ENCODE measurements around the gene SCCPDH. TPM values are rescaled to one million over a fixed set of nuclear protein-coding genes. Genes with fewer than 3 reads are reported as not detected.
"Not testable (repeated sequence)": the region's sequence is repeated elsewhere in the genome, so short reads cannot be mapped to it uniquely, and the experiment has no call there.

Gene SCCPDH
- total RNA-seq, 1 donor from 2014 or later, result 13.1 TPM

DNA sequence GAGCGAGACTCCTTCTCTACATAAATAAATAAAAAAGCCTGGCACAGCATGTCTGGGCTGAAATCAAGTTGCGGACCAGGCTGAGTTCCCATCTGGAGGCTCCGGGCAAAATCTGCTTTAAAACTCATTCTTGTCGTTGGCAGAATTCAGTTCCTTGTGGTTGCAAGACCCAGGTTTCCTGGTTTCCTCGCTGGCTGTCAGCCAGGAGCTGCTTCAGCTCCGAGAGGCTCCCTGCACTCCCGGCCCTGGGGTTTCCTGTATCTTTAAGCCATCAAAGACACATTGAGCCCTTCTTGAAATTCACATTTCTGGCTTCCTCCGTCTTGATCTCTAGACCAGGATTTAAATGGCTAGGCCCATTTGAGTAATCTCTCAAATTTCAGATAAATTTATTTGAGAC lies 20.6 kb upstream of the SCCPDH start:
- intact Hi-C loops (cut with micrococcal nuclease), result no loop called here

DNA sequence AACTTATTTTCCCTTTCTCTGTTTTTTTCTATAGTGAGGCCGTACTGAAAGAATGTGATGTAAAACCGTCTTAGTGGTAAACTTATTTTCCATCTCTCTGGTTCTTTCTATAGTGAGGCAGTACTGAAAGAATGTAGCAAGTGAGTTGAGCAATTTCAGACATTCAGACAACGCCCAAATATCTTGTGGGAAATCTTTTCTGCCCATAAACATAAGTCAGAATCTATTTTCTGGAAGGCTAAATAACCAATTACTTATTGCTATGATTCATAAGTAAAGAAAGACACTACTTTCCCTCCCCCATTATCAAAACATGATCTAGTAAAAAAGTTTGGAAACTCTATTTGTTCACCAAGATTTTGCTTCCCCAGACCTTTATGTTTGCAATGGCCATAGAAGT lies 18.8 kb upstream of the SCCPDH start:
- intact Hi-C loops (cut with micrococcal nuclease), result no loop called here

DNA sequence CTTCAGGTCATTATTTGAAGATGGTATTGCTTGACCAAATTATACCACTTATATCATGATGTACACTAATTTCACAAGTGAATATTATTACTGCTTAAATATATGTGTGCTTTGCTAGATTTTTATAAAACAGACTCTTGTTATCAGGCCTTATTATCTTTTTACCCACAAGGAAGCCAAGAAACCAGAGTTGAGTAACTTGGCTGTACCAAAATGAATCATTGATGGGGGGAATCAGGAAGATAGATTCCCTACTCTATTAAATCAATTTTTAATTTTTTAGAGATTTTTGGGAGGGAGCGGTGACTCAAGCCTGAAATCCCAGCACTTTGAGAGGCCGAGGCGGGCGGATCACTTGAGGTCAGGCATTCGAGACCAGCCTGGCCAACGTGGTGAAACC lies 16.0 kb upstream of the SCCPDH start:
- intact Hi-C loops (cut with micrococcal nuclease), result no loop called here

DNA sequence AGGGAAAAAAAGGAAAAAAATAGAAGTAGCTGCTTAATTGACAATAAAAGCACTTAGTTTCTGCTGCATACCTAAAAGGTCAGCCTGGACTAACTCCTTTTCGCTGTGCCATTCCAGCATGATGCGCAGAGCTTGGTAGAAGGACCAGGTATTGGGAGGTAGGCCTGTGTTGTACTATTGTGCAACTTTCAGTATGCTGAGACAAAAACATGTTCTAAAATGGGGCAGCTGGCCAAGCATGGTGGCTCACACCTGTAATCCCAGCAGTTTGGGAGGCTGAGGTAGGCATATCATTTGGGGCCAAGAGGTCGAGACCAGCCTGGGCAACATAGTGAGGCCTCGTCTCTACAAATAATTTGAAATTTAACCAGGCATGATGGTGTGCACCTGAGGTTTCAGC lies 15.0 kb upstream of the SCCPDH start:
- intact Hi-C loops (cut with micrococcal nuclease), result no loop called here

DNA sequence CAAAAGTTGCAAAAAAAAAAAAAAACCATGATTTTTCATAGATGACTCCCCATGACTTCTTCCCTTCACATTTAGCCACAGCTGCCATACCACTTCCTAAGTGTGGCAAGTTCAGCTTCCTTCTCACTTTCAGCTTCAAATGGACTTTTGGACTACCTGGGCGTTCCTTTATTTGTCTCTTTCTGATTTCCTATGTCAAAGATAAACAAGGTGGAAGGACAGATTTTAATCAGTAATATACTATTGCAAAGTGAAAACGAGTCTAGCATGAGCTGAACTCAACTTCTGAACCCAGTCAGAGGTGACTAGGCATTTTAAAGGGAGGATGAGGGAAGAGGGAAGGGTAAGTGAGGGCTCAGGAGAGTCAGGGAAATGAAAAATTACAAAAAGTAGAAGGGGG lies 14.4 kb upstream of the SCCPDH start:
- intact Hi-C loops (cut with micrococcal nuclease), result no loop called here

DNA sequence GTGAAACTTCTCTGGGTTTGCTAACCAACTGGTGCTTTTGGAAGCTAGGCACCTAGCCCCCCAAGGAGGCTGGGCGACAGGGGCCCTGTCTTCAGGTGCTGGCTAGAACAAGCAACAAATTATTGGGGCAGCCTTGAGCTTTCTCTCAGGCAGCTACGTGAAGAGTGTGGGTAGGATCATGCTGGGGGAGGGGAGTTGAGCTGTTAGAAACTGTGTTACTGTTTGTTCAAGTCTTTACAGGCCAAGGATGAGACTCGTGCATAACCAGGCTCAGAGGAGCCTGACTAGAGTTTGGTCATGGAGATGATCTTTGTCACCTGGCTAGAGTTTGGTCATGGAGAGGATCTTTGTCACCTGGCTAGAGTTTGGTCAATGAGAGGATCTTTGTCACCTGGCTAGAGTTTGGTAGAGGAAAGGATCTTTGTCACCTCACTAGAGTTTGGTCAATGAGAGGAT lies 12.6 kb upstream of the SCCPDH start:
- intact Hi-C loops (cut with micrococcal nuclease), result no loop called here

DNA sequence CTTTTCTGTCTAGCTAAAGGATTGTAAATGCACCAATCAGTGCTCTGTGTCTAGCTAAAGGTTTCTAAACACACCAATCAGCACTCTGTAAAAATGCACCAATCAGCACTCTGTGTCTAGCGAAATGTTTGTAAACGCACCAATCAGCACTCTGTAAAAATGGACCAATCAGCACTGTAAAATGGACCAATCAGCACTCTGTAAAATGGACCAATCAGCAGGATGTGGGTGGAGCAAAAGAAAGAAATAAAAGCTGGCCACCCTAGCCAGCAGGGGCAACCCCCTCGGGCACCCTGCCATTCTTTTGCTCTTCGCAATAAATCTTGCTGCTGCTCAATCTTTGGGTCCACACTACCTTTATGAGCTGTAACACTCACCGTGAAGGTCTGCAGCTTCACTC lies 11.8 kb upstream of the SCCPDH start:
- intact Hi-C loops (cut with micrococcal nuclease), result not testable (repeated sequence)

DNA sequence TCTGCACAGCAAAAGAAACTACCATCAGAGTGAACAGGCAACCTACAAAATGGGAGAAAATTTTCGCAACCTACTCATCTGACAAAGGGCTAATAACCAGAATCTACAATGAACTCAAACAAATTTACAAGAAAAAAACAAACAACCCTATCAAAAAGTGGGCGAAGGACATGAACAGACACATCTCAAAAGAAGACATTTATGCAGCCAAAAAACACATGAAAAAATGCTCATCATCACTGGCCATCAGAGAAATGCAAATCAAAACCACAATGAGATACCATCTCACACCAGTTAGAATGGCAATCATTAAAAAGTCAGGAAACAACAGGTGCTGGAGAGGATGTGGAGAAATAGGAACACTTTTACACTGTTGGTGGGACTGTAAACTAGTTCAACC lies 4.8 kb upstream of the SCCPDH start:
- intact Hi-C loops (cut with micrococcal nuclease), result not testable (repeated sequence)

DNA sequence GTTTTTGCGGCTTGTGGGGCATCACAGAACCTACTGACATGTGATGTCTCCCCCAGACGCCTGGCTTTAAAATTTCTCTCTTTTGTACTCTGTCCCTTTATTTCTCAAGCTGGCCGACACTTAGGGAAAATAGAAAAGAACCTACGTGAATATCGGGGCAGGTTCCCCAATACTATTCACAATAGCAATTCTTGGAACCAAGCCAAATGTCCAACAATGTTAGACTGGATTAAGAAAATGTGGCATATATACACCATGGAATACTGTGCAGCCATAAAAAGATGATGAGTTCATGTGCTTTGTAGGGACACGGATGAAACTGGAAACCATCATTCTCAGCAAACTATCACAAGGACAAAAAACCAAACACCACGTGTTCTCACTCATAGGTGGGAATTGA lies 3.4 kb upstream of the SCCPDH start:
- intact Hi-C loops (cut with micrococcal nuclease), result loop anchor here (10.0 kb wide), 1 partner anchor 156 kb away; the partner anchor contains the start of genes CNST and TFB2M

DNA sequence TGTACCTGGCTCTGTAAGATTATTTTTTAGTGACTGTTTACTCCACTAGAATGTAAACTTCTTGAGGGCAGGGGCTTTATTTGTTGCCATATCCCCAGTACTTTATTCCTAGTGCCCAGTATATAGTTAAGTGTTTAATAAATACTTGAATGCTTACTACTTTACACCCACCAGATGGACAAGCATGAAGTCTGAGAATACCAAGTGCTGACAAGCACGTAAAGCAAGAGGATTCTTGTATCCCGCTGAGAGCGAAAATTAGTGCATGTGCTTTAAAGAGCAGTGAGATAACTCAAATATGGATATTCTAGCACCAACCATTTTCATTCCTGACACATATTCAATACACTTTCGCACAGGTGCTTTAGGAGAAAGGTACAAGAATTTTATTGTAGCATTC lies 1.5 kb upstream of the SCCPDH start:
- intact Hi-C loops (cut with micrococcal nuclease), result loop anchor here (10.0 kb wide), 1 partner anchor 158 kb away; the partner anchor contains the start of genes CNST and TFB2M

DNA sequence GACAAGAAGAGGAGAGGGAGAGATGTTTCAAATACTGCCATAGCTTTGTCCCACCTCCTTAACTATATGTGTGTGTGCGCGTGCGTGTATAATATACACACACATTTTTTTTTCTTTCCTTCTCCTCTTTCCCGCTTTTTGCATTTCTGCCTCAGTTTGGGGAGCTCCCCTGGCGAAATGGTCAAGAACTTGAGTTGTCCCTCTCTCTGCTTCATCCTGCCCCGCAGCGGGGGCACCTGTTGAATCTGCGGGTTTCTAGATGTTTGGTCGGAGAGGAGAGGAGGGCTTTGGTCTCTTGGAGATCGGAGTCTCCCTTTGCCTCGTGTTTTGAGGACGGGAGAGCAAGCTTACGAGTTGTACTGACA lies 504 bp downstream of the SCCPDH start:
- intact Hi-C loops (cut with micrococcal nuclease), result loop anchor here (1.0 to 10.0 kb wide), 3 partner anchors 25 to 208 kb away; partner anchors contain the start of genes CNST and TFB2M

DNA sequence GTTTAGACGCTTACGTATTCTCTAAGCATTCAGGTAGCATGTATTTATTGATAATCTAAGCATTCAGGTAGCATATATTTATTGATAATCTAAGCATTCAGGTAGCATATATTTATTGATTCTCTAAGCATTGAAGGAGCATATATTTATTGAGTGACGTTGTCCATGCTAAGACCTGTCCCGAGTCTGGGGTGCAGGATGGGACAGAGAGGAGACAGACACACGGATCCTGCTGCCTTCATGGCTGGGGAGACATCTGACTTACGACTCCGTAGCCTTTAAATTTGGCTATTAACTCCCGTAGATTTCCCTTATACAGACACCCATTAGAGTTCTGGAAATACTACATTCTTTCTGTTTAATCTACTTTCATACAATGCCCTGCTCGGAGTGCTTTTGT lies 982 bp downstream of the SCCPDH start:
- intact Hi-C loops (cut with micrococcal nuclease), result loop anchor here (10.0 kb wide), 1 partner anchor 160 kb away; the partner anchor contains the start of genes CNST and TFB2M

DNA sequence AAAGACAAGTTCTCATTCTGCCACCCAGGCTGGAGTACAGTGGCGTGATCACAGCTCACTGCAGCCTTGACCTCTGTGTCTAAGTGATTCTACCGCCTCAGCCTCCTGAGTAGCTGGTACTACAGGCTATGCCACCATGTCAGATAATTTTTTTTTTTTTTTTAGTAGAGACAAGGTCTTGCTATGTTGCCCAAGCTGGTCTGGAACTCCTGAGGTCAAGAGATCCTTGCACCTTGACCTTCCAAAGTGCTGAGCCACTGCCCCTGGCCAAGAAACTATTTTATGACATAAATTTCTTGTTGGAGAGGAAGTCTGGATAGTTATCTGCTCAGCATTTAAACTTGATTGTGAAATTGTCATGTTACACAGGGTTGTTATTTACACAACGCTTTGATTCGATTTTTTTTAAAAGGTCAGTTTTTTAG lies 2.1 kb downstream of the SCCPDH start:
- intact Hi-C loops (cut with micrococcal nuclease), result loop anchor here (10.0 kb wide), 1 partner anchor 161 kb away; the partner anchor contains the start of genes CNST and TFB2M

DNA sequence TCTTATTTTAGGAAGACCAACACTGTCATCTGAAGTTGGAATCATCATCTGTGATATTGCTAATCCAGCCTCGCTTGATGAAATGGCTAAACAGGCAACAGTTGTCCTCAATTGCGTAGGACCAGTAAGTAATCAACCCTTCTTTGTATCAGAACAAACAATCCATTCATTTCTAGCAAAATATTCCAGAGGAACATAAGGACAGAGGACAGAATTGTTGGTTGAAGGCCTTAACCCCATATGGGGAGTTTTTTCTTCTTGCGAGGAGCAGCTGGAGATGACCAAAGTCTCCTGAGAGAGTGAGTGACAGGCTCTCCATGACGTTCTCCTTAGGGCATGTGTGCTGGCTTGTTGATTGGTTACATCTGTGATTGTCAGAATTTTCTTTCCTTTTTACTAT lies 2.7 kb downstream of the SCCPDH start:
- intact Hi-C loops (cut with micrococcal nuclease), result loop anchor here (10.0 kb wide), 1 partner anchor 162 kb away; the partner anchor contains the start of genes CNST and TFB2M

DNA sequence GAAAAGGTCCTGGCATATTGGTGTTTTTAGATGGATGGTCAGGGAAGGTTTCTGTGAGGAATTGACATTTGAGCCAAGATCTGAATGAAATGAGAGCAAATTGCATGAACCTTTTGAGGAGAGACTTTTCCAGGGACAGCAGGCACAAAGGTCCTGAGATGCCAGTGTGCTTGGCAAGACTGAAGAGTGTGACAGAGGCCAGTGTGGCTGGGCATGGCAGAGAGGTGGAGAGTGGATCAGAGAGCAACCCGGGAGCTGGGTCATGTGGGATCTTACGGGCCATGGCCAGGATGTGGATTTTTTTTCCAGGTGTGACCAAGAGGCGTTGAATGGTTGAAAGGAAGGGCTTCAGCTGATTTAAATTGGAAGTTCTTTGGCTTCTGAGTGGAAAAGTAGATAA lies 3.4 kb downstream of the SCCPDH start:
- intact Hi-C loops (cut with micrococcal nuclease), result loop anchor here (10.0 kb wide), 1 partner anchor 163 kb away; the partner anchor contains the start of genes CNST and TFB2M

DNA sequence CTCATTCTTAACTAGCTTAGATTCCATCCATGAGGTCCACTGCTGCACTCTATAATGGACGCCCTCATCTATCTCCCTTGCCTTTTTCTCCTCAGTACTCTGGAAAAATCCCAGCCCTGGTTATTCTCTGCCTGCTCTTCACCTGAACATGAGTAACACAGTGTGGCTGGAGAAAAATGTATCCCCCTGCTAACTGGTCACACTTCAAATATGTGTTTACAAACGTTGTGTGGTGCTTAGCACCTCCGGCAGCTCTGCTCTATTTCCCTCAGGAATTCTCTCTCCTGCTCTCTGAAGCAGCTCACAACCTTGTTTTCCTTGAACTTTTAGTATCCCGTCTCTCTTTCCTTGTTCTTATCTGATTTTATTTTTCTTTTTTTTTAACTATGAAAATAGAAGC lies 4.1 kb downstream of the SCCPDH start:
- intact Hi-C loops (cut with micrococcal nuclease), result loop anchor here (10.0 kb wide), 1 partner anchor 164 kb away; the partner anchor contains the start of genes CNST and TFB2M

DNA sequence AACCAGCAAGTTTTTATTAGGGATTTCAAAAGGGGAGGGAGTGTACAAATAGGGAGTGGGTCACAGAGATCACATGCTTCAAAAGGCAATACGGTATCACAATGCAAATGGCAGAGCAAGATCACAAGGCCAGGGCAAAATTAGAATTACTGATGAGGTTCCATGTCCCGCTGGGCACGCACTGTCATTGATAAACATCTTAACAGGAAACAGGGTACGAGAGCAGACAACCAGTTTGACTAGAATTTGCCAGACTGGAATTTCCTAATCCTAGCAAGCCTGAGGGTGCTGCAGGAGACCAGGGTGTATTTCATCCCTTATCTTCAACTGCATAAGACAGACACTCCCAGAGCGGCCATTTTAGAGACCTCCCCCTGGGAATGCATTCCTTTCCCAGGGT lies 4.8 kb downstream of the SCCPDH start:
- intact Hi-C loops (cut with micrococcal nuclease), result loop anchor here (10.0 kb wide), 1 partner anchor 164 kb away; the partner anchor contains the start of genes CNST and TFB2M

DNA sequence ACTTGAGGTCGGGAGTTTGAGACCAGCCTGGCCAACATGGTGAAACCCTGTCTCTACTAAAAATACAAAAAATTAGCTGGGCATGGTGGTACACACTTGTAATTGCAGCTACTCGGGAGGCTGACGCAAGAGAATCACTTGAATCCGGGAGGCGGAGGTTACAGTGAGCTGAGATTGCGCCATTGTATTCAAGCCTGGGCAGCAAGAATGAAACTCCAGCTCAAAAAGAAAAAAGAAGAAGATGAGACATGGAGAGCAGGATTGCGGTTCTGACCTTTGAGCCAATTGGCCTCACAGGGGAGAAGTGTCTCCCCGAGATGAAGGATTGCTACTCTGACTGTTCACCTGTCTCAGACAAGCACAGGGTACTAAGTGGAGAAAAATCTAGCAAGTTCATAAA lies 6.6 kb downstream of the SCCPDH start:
- intact Hi-C loops (cut with micrococcal nuclease), result no loop called here

DNA sequence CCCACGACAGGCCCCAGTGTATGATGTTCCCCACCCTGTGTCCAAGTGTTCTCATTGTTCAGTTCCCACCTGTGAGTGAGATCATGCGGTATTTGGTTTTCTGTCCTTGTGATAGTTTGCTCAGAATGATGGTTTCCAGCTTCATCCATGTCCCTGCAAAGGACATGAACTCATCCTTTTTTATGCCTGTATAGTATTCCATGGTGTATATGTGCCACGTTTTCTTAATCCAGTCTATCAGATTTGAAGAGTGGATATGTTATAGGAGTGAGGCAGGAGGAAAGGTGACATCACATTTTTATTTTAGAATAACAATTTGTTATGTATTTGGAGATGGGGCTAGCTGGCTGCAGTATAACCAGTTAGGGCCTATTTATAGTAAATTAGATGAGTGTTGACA lies 7.7 kb downstream of the SCCPDH start:
- intact Hi-C loops (cut with micrococcal nuclease), result not testable (repeated sequence)

DNA sequence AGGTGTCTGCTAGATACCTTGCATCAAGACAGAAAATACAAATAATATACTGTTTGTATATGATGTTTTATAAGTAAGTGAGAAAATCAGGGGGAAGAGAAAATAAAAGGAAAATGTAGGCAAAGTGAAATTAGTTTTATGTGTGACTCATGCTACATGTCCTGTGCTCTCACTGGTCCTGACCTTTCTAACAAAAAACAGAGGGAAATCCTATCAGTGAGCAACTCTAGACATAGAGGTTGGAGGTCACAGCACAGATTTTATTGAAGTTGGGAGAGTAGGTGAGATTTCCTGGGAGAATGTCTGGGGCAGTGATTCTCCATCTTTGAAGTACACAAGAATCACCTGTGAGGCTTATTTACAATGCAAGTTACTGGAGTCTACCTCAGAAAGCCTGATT lies 9.5 kb downstream of the SCCPDH start:
- intact Hi-C loops (cut with micrococcal nuclease), result no loop called here

DNA sequence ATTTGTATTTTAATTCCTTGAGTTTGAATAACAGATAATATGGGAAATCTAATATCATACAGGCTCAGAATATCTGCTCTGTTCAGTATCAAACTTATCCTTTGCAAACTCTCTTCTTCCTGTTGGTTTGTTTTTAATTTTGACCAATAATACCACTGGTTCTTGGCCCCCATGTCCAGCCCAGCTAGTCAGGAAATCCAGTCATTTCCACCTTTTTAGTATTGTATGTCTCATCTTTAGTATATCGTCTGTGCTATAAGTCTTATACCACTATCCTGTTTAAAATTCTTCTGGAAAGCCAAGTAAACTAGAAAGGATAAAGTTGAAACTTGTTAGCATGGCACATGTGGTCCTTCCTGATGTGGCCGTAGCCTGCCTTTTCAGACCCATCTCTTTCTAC lies 10.7 kb downstream of the SCCPDH start:
- intact Hi-C loops (cut with micrococcal nuclease), result no loop called here

DNA sequence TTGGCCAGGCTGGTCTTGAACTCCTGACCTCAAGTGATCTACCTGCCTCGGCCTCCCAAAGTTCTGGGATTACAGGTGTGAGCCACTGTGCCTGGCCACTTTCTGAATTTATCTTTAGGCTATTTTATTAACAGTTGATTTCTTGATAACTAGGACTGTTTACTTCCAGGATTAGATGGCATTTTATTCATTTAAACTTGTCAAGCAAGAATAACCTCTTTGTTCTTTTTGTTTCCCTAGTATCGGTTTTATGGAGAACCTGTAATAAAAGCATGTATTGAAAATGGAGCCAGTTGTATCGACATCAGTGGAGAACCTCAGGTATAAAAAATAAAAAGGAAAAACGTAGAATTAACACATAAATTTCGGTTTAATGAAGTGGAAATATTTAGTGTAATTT lies 11.5 kb downstream of the SCCPDH start:
- intact Hi-C loops (cut with micrococcal nuclease), result no loop called here

DNA sequence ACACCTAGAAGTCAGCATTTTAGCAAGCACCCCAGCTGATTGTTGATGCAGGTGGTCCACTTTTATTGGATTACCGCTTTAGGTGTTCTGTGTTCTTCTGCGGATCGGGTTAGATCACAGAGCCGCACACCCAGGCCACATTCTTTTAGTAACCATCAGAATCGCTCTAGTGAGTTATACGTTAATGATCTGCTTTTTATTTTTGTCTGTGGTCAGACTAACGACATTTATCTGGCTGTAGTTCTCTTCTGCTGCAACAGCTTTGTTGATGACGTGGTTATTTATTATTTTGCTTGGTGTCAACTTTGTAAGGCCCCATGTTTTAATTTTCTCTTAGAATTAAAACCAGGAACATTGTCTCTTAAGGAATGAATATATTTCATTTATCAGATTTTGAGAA lies 18.2 kb downstream of the SCCPDH start:
- intact Hi-C loops (cut with micrococcal nuclease), result no loop called here

DNA sequence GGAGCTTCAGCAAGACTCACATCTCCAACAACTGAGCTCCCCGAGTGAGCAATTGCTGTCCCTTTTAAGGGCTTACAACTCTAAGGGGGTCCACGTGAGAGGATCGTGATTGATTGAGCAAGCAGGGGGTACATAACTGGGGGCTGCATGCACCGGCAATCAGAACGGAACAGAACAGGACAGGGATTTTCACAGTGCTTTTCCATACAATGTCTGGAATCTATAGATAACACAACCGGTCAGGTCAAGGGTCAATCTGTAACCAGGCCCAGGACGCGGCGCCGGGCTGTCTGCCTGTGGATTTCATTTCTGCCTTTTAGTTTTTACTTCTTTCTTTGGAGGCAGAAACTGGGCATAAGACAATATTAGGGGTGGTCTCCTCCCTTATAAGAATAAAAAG lies 21.9 kb downstream of the SCCPDH start:
- intact Hi-C loops (cut with micrococcal nuclease), result not testable (repeated sequence)

All from T-helper 1 cell treated with Interleukin-12 subunit alpha and Interleukin-12 subunit beta and Interleukin-4 antibody, amounts not matched to agents 30 ng/mL and 1 ng/mL, for 36 hours (primary cell).